ENCODE data around the gene INHBB. TPM values are rescaled to one million over a fixed set of nuclear protein-coding genes. Genes with fewer than 3 reads are reported as not detected.

Gene INHBB
- total and polyA plus RNA-seq, 11 donors = 0.70 to 38.0 (median 2.8) TPM

DNA sequence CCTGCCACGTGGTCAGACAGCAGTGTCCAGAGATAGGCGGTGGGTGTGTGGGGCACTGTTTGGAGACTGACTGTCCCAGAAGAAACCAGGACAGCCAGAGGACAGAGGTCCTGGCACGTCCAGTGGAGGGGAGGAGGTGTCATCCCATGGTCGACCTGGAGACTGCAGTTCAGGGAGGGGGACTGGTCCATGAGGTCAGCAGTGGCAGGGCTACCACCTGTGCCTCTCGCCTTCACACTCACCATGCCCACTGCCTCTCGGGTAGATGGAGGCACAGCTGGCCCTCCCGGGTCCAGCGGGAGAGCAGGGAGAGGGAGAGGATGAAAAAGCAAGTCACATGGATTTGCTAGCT is 53.9 kb downstream of the INHBB start:
- TF ChIP-seq POLR2A (IDR thresholded peaks at IDR 0.05) = no peak
- TF ChIP-seq, protein P1, sequence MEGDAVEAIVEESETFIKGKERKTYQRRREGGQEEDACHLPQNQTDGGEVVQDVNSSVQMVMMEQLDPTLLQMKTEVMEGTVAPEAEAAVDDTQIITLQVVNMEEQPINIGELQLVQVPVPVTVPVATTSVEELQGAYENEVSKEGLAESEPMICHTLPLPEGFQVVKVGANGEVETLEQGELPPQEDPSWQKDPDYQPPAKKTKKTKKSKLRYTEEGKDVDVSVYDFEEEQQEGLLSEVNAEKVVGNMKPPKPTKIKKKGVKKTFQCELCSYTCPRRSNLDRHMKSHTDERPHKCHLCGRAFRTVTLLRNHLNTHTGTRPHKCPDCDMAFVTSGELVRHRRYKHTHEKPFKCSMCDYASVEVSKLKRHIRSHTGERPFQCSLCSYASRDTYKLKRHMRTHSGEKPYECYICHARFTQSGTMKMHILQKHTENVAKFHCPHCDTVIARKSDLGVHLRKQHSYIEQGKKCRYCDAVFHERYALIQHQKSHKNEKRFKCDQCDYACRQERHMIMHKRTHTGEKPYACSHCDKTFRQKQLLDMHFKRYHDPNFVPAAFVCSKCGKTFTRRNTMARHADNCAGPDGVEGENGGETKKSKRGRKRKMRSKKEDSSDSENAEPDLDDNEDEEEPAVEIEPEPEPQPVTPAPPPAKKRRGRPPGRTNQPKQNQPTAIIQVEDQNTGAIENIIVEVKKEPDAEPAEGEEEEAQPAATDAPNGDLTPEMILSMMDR (IDR thresholded peaks at IDR 0.05) = no peak
- 71 to 86% (median 78%) methylated on average over 7 to 8 of the region's 8 CpGs for WGBS, 4 donors
- DNase-seq (peak in 1 of 5 donors; percentile 11), ATAC-seq (no peak)
- intact Hi-C loops (cut with DNase I) = no loop called here
- H3K36me3 ChIP-seq = no peaks in the 10 kb centered on the region
- H3K4me3 ChIP-seq = no peak overlapping the region
- H3K27me3 ChIP-seq = peaks cover 0 to 22% (median 0%) of the 10 kb centered on the region in 9 donors
- H3K9me3 ChIP-seq = no peaks in the 10 kb centered on the region
- H3K27ac ChIP-seq = no peak overlapping the region
- peaks cover 0 to 3% (median 0%) of the 10 kb centered on the region in 12 donors for H3K4me1 ChIP-seq

- ATAC-seq = no peak
- intact Hi-C loops (cut with DNase I) = no loop called here
- H3K4me1 ChIP-seq = peaks cover 0 to 3% (median 0%) of the 10 kb centered on the region in 12 donors
- H3K36me3 ChIP-seq = no peaks in the 10 kb centered on the region
- H3K27me3 ChIP-seq = peaks cover 0 to 16% (median 0%) of the 10 kb centered on the region in 9 donors
- no peaks in the 10 kb centered on the region for H3K9me3 ChIP-seq
- DNase-seq = peak in 1 of 5 donors; percentile 11
- WGBS, 4 donors = 59 to 63% (median 62%) methylated on average over 11 of the region's 11 CpGs
- TF ChIP-seq POLR2A (IDR thresholded peaks at IDR 0.05) = no peak
- TF ChIP-seq, protein P1 (IDR thresholded peaks at IDR 0.05) = no peak
- H3K27ac ChIP-seq = no peak overlapping the region
- no peak overlapping the region for H3K4me3 ChIP-seq
Measured at GRCh38 chr2:120400551-120400950, 54.6 kb downstream of the INHBB start.

Other genes with a start within 250 kb of the INHBB start
- 10 to 100 TPM; 16.1 to 29.8 (median 26.8) TPM for gene TMEM185B, start 122.7 kb upstream of the INHBB start, total RNA-seq
- gene TMEM185B, start 122.7 kb upstream of the INHBB start, polyA plus RNA-seq = 10 to 100 TPM in 1 of 2 donors, 1 to 10 TPM in 1; 7.8 to 21.2 TPM
- gene RALB, start 93.3 kb upstream of the INHBB start, total RNA-seq = 10 to 100 TPM; 35.7 to 59.9 (median 45.1) TPM
- 100 to 1,000 TPM in 1 of 2 donors, 10 to 100 TPM in 1; 30.5 to 111 TPM for gene RALB, start 93.3 kb upstream of the INHBB start, polyA plus RNA-seq

All from heart left ventricle (tissue), 16 donors.